PC-3 (cell line): Measurements from ENCODE around the gene ZIK1. TPM values are rescaled to one million over a fixed set of nuclear protein-coding genes. Genes with fewer than 3 reads are reported as not detected.

ENCODE experiments used
- ATAC-seq: fragments of 200-7000 bp; cut with Tn5 transposase; 2 replicates; pipeline ENCODE4 v1.9.1; 2020; ENCODE audit warnings: mild to moderate bottlenecking, moderate library complexity
- BruUV-seq: library from RNA; stranded (reverse); fragments of 400-500 nt; replicated peaks from 2 replicates; lab custom pipeline; 2021; lab: Mats Ljungman, UMichigan
- CTCF ChIA-PET: fragments of 300-600 bp; sonication (Branson Sonifier 250); formaldehyde crosslinking; loops from one replicate; lab custom pipeline; 2022; ENCODE audit warnings: antibody characterized with exemption; lab: Charles Lee
- POLR2A ChIA-PET: fragments of 300-600 bp; sonication (Branson Sonifier 250); formaldehyde crosslinking; loops from one replicate; lab custom pipeline; 2022; ENCODE audit warnings: antibody characterized with exemption; ENCODE audit not compliant: unreplicated experiment; lab: Charles Lee
- DNase-seq: peaks from one replicate; pipeline ENCODE4 v3.0.0-alpha.2; 2015
- H2AFZ ChIP-seq: fragments of 300-600 bp; sonication (generic); 2 replicates; pipeline ENCODE4 v1.6.0; 2016; ENCODE audit warnings: antibody characterized with exemption, low read length
- H3F3A ChIP-seq: fragments of 300-600 bp; sonication (generic); one replicate; pipeline ENCODE4 v1.6.0; 2017; ENCODE audit warnings: antibody characterized with exemption, low read length, control low read depth, mild to moderate bottlenecking; ENCODE audit not compliant: unreplicated experiment
- H3K27ac ChIP-seq: fragments of 300-600 bp; sonication (generic); 2 replicates; pipeline ENCODE4 v1.5.1; 2016; ENCODE audit warnings: mild to moderate bottlenecking, low read length
- H3K27me3 ChIP-seq: fragments of 300-600 bp; sonication (generic); 2 replicates; pipeline ENCODE4 v1.6.1; 2016; ENCODE audit warnings: low read length, mixed read lengths
- H3K36me3 ChIP-seq: fragments of 300-600 bp; sonication (generic); 2 replicates; pipeline ENCODE4 v1.6.1; 2016; ENCODE audit warnings: low read depth, mixed run types, low read length, mixed read lengths
- H3K4me1 ChIP-seq: fragments of 300-600 bp; sonication (generic); 2 replicates; pipeline ENCODE4 v1.5.1; 2016; ENCODE audit warnings: low read length; ENCODE audit not compliant: insufficient read depth
- H3K4me2 ChIP-seq: fragments of 300-600 bp; sonication (generic); 2 replicates; pipeline ENCODE4 v1.6.0; 2016; ENCODE audit warnings: low read length
- H3K4me3 ChIP-seq: fragments of 300-600 bp; sonication (generic); 2 replicates; pipeline ENCODE4 v1.5.1; 2016; ENCODE audit warnings: mild to moderate bottlenecking, low read length, mixed read lengths
- H3K79me2 ChIP-seq: fragments of 300-600 bp; sonication (generic); 2 replicates; pipeline ENCODE4 v1.6.1; 2017; ENCODE audit warnings: low read length, mixed read lengths
- H3K9ac ChIP-seq: fragments of 300-600 bp; sonication (generic); 2 replicates; pipeline ENCODE4 v1.6.0; 2016; ENCODE audit warnings: mild to moderate bottlenecking, low read length
- H3K9me2 ChIP-seq: fragments of 300-600 bp; sonication (generic); replicated peaks from 2 replicates; pipeline ENCODE4 v1.6.1; 2016; ENCODE audit warnings: mixed run types, low read length, mixed read lengths
- H3K9me3 ChIP-seq: fragments of 300-600 bp; sonication (generic); 2 replicates; pipeline ENCODE4 v1.6.1; 2016; ENCODE audit warnings: low read length, mixed read lengths
- H4K20me1 ChIP-seq: fragments of 300-600 bp; sonication (generic); 2 replicates; pipeline ENCODE4 v1.6.1; 2016; ENCODE audit warnings: low read length, mixed read lengths
- EZH2 ChIP-seq: fragments of 300-600 bp; sonication (generic); IDR thresholded peaks from one replicate; pipeline ENCODE4 v1.6.1; 2017; ENCODE audit warnings: antibody characterized with exemption, mild to moderate bottlenecking, low read length; ENCODE audit not compliant: unreplicated experiment
- EZH2phosphoT487 ChIP-seq: fragments of 300-600 bp; sonication (generic); IDR thresholded peaks from 2 replicates; pipeline ENCODE4 v1.6.1; 2018; ENCODE audit warnings: mild to moderate bottlenecking, antibody characterized with exemption, low read length, borderline replicate concordance
- intact Hi-C: fragments of 100-400 bp; cut with micrococcal nuclease; formaldehyde crosslinking; loops from 2 replicates; pipeline ENCODE4 v1.9.0; 2023
- total RNA-seq: library from RNA; depleted of rRNA; stranded (reverse); fragments of >200 nt; gene quantifications from 2 replicates; pipeline ENCODE4 v1.2.3, GENCODE V29; 2014
- TF ChIP-seq, protein P1 (sequence below): fragments of 300-600 bp; sonication (generic); conservative IDR thresholded peaks from 2 replicates; pipeline ENCODE4 v1.5.1; 2017; ENCODE audit warnings: antibody characterized with exemption, low read depth, mild to moderate bottlenecking, low read length

The ZIK1 gene
- total RNA-seq, 1 experiment from 2014 or later, result 0.33 TPM

DNA sequence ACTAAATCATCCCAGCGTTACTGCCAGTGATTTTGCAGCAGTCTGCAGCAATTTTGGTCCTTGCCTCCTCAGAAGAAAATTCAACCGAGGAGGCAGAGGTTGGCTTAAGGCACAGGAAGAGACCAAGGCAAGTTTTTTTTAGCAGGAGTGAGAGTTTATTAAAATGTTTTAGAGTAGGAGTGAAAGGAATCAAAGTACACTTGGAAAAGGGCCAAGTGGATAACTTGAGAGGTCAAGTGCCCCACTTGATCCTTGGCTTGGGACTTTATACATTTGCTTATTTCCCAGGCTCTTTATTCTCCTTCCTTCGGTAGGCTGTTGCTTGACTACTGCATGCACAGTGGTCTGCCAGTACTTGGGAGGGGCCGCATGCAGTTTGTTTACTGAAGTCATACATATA, 27.2 kb downstream of the ZIK1 start:
- H3K4me2 ChIP-seq, result no peak overlapping the region
- peaks cover 37% of the 10 kb centered on the region for H3K9me3 ChIP-seq
- H3K79me2 ChIP-seq, result peaks cover 20% of the 10 kb centered on the region
- ChIA-PET CTCF (no interaction called here), POLR2A (no interaction called here)
- no peak for DNase-seq
- H3K27me3 ChIP-seq, result no peaks in the 10 kb centered on the region
- no TSS peak for BruUV-seq
- H3K9ac ChIP-seq, result no peak overlapping the region
- peaks cover 44% of the 10 kb centered on the region for H3K36me3 ChIP-seq
- H3K4me1 ChIP-seq, result no peaks in the 10 kb centered on the region
- H3K4me3 ChIP-seq, result no peak overlapping the region
- no peak overlapping the region for H2AFZ ChIP-seq
- no peak for TF ChIP-seq EZH2
- TF ChIP-seq, protein P1, sequence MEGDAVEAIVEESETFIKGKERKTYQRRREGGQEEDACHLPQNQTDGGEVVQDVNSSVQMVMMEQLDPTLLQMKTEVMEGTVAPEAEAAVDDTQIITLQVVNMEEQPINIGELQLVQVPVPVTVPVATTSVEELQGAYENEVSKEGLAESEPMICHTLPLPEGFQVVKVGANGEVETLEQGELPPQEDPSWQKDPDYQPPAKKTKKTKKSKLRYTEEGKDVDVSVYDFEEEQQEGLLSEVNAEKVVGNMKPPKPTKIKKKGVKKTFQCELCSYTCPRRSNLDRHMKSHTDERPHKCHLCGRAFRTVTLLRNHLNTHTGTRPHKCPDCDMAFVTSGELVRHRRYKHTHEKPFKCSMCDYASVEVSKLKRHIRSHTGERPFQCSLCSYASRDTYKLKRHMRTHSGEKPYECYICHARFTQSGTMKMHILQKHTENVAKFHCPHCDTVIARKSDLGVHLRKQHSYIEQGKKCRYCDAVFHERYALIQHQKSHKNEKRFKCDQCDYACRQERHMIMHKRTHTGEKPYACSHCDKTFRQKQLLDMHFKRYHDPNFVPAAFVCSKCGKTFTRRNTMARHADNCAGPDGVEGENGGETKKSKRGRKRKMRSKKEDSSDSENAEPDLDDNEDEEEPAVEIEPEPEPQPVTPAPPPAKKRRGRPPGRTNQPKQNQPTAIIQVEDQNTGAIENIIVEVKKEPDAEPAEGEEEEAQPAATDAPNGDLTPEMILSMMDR, result no peak
- no peak for TF ChIP-seq EZH2phosphoT487
- no peak for ATAC-seq
- no peaks in the 10 kb centered on the region for H3K9me2 ChIP-seq
- no peaks in the 10 kb centered on the region for H4K20me1 ChIP-seq
- H3K27ac ChIP-seq, result no peak overlapping the region
- intact Hi-C loops, result no loop called here
- no peaks in the 10 kb centered on the region for H3F3A ChIP-seq

DNA sequence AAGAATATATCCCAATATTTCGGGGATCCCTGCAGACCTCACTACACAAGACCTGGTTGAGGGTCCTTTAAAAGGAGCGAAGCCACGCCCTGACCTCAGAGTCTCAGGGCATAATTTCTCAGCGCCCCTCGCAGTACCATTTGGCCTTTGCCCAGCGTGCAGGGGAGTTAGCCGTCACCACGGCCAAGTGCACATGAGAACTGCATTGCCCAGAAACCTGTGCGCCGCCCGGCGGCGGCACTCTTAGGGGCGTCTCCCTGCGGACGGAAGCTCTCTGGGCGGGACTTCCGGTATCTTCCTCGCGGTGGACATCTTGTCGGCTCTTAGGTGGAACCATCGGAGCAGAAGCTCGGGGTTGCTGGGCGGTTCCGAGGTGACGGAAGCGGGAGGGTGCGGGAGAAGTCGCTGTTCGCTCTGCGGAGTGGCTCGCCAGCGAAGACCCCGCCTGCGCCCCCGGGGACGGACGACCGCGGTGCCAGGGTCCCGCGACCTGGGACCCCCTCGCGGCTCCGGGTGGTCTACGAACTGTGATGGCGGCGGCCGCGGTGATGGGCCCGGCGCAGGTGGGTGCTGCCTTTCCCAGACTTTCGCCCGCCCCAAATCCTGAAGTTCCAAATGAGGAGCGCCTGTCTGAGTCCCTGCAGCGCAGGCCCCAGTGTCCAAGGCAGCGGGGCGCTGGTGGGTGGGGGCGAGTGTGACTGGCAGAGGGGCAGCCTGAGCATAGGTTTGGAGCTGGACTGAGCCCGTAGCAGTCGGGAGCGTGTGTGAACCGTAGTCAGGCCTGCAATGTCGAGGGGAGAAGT, 30.2 kb downstream of the ZIK1 start, which contains the start of gene ZNF134:
Gene ZNF134 (plus strand): TSS at position 302 of the 803 bp plus-strand sequence. CDS start 5,227 bp downstream, outside the sequence.
- POLR2A ChIA-PET, result interaction anchor here (0.6 kb wide), 1 partner anchor 19 kb away, joined by 3 read pairs; the partner anchor contains the start of gene ZNF211
- CTCF ChIA-PET, result no interaction called here

More for the DNA sequence above, 30.2 kb downstream of the ZIK1 start, which contains the start of gene ZNF134:
- no peaks in the 10 kb centered on the region for H3F3A ChIP-seq
- DNase-seq, result peak; percentile 95
- no peaks in the 10 kb centered on the region for H3K9me2 ChIP-seq
- H3K4me2 ChIP-seq, result peak within 1 kb of the TSS; percentile 89
- peak within 1 kb of the TSS; percentile 91 for H3K4me3 ChIP-seq
- peaks cover 50% of the 10 kb centered on the region for H3K9me3 ChIP-seq
- peaks cover 41% of the 10 kb centered on the region for H3K79me2 ChIP-seq
- H2AFZ ChIP-seq, result peak within 1 kb of the TSS; percentile 83
- H3K27ac ChIP-seq, result no peak within 1 kb of the TSS
- no peaks in the 10 kb centered on the region for H4K20me1 ChIP-seq
- peak; percentile 100 for ATAC-seq
- TSS peak; percentile 65 for BruUV-seq
- no peaks in the 10 kb centered on the region for H3K4me1 ChIP-seq
- H3K36me3 ChIP-seq, result peaks cover 49% of the 10 kb centered on the region
- H3K27me3 ChIP-seq, result no peaks in the 10 kb centered on the region
- intact Hi-C loops, result loop anchor here (1.0 kb wide), 1 partner anchor 36 kb away; the partner anchor contains the start of gene ZNF416
- peak within 1 kb of the TSS; percentile 87 for H3K9ac ChIP-seq
- no peak for TF ChIP-seq EZH2phosphoT487
- TF ChIP-seq, protein P1, result no peak; the same call in 1 of the 2 replicates
- no peak for TF ChIP-seq EZH2
